Measurements from ENCODE around the gene SNRPD1. TPM values are rescaled to one million over a fixed set of nuclear protein-coding genes. Genes with fewer than 3 reads are reported as not detected.

Gene SNRPD1
- total and polyA plus RNA-seq, 2 of the 8 experiments (the other 6 are each of a cell fraction or from before 2014, with no cell fraction given), result 59.6 to 180 TPM

GRCh38 chr18:21672521-21673267 is 60.6 kb downstream of the SNRPD1 start:
- FAIRE-seq, result no peak

More at GRCh38 chr18:21672521-21673267, 60.6 kb downstream of the SNRPD1 start:
- Histone ChIP-seq H3K79me1 (ENCODE audit: low read depth, low read length) (no peaks in the 10 kb centered on the region), H2BK120ac (replicated peaks; ENCODE audit: low read depth, low read length) (no peak overlapping the region), H3K9me3 (ENCODE audit: insufficient read depth in 2 of 2, low read depth in 1 of 2, low read length in 1 of 2) (no peaks in the 10 kb centered on the region), H2BK12ac (ENCODE audit: low read depth, low read length) (no peak overlapping the region), H3K23me2 (ENCODE audit: low read depth, low read length) (no peaks in the 10 kb centered on the region), H3K27ac (ENCODE audit: low read depth, low read length) (no peak overlapping the region), H3K23ac (ENCODE audit: insufficient read length) (no peak overlapping the region), H3K4me2 (ENCODE audit: insufficient read depth in 1 of 2, low read depth in 2 of 2, low read length in 2 of 2) (no peak overlapping the region), H3K4ac (replicated peaks; ENCODE audit: insufficient read length, low read depth, low read length) (no peak overlapping the region), H2AK5ac (ENCODE audit: low read depth, low read length) (no peak overlapping the region), H2BK5ac (ENCODE audit: low read depth, low read length) (no peak overlapping the region), H3K9ac (replicated peaks in 1 of 4; ENCODE audit: extremely low read depth in 1 of 4, low read depth in 3 of 4, low read length in 3 of 4) (no peak overlapping the region), H3K14ac (ENCODE audit: insufficient read length) (no peak overlapping the region), H3K4me1 (replicated peaks in 1 of 4; ENCODE audit: control insufficient read depth in 3 of 4, insufficient read depth in 4 of 4, low read length in 3 of 4) (no peaks in the 10 kb centered on the region; a peak in 1 of 7 replicates), H2BK20ac (ENCODE audit: low read length) (no peak overlapping the region), H4K8ac (ENCODE audit: extremely low read depth, insufficient read depth, low read length) (no peak overlapping the region), H4K5ac (ENCODE audit: insufficient read length, low read depth, low read length) (no peak overlapping the region), H3K27me3 (replicated peaks in 1 of 4; ENCODE audit: control insufficient read depth in 3 of 4, extremely low read depth in 1 of 4, insufficient read depth in 3 of 4, low read length in 3 of 4) (no peaks in the 10 kb centered on the region; a peak in 1 of 7 replicates), H3K79me2 (ENCODE audit: control insufficient read depth in 1 of 2, insufficient read depth in 2 of 2, low read length in 2 of 2) (no peaks in the 10 kb centered on the region), H3K18ac (ENCODE audit: extremely low read depth, low read length) (no peak overlapping the region), H3K4me3 (ENCODE audit: extremely low read depth in 1 of 4, insufficient read depth in 2 of 4, low read depth in 3 of 4, low read length in 4 of 4) (no peak overlapping the region), H3K36me3 (ENCODE audit: control insufficient read depth in 2 of 4, insufficient read depth in 4 of 4, low read length in 3 of 4) (no peaks in the 10 kb centered on the region), H2BK15ac (ENCODE audit: low read length) (no peak overlapping the region), H2AFZ (ENCODE audit: low read length) (no peak overlapping the region), H4K20me1 (replicated peaks in 1 of 2; ENCODE audit: control insufficient read depth in 1 of 2, insufficient read depth in 2 of 2, low read length in 2 of 2) (no peaks in the 10 kb centered on the region), H4K91ac (replicated peaks; ENCODE audit: insufficient read length, low read length) (no peak overlapping the region), H3K56ac (replicated peaks; ENCODE audit: insufficient read length, low read depth, low read length) (no peak overlapping the region)
- CTCF ChIA-PET (ENCODE audit: partially characterized antibody), result interaction anchor here (0.7 kb wide), 1 partner anchor 43 kb away, joined by 5 read pairs; no protein-coding TSS in a partner anchor
- 90% methylated on average over 3 of the region's 3 CpGs; no CpG with 5 or more reads in 1 of the 2 experiments for WGBS, 2 experiments (ENCODE audit: extremely low coverage in 1 of 2, insufficient coverage in 1 of 2, insufficient read length in 1 of 2, insufficient replicate concordance in 2 of 2, low coverage in 1 of 2, low lambda C conversion rate in 2 of 2, missing lambda C conversion rate in 1 of 2)
- TF ChIP-seq BACH1 (IDR thresholded peaks at IDR 0.05; ENCODE audit: low read length) (no peak), JUND (IDR thresholded peaks at IDR 0.05; ENCODE audit: low read length) (no peak), BCL11A (IDR thresholded peaks at IDR 0.05; ENCODE audit: low read depth in 2 of 2, low read length in 2 of 2) (no peak), USF2 (IDR thresholded peaks at IDR 0.05; ENCODE audit: low read length) (no peak), POLR2A (IDR thresholded peaks at IDR 0.05; ENCODE audit: control extremely low read depth in 1 of 2, low read depth in 2 of 2, low read length in 2 of 2) (no peak), TAF1 (IDR thresholded peaks at IDR 0.05; ENCODE audit: low read depth, low read length) (no peak), GABPA (IDR thresholded peaks at IDR 0.05; ENCODE audit: borderline replicate concordance, insufficient read depth, low read length) (no peak), POU5F1 (IDR thresholded peaks at IDR 0.05; ENCODE audit: low read depth, low read length) (no peak), CBX5 (IDR thresholded peaks at IDR 0.05; ENCODE audit: low read depth, low read length) (no peak)
- TF ChIP-seq, protein P1, sequence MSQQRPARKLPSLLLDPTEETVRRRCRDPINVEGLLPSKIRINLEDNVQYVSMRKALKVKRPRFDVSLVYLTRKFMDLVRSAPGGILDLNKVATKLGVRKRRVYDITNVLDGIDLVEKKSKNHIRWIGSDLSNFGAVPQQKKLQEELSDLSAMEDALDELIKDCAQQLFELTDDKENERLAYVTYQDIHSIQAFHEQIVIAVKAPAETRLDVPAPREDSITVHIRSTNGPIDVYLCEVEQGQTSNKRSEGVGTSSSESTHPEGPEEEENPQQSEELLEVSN (IDR thresholded peaks at IDR 0.05), result no peak
- POLR2A ChIA-PET (ENCODE audit: partially characterized antibody), result interaction anchor here (0.6 kb wide), 1 partner anchor 17 kb away, joined by 3 read pairs; no protein-coding TSS in a partner anchor
- no peak for DNase-seq (ENCODE audit: low read depth in 1 of 2, low spot score in 2 of 2)

Measured in H1 (cell line).